Testis (tissue), 2 donors: Measurements from ENCODE around the gene VRK2.

Experiments used
- POLR2A ChIP-seq: fragments of 450-650 bp; IDR thresholded peaks from one replicate; pipeline ENCODE4 v1.6.1; 2017; ENCODE audit warnings: antibody characterized with exemption, mild to moderate bottlenecking, moderate library complexity
- TF ChIP-seq, protein P1 (sequence below), 3 experiments: fragments of 450-650 bp in 2 of 3; fragments of 200-600 bp in 1 of 3; sonication (generic) in 1 of 3; IDR thresholded peaks; one replicate each; pipeline ENCODE4 v1.5.1; 2016 to 2019; ENCODE audit warnings: antibody characterized with exemption in 3 of 3, mild to moderate bottlenecking in 2 of 3, moderate library complexity in 1 of 3

DNA sequence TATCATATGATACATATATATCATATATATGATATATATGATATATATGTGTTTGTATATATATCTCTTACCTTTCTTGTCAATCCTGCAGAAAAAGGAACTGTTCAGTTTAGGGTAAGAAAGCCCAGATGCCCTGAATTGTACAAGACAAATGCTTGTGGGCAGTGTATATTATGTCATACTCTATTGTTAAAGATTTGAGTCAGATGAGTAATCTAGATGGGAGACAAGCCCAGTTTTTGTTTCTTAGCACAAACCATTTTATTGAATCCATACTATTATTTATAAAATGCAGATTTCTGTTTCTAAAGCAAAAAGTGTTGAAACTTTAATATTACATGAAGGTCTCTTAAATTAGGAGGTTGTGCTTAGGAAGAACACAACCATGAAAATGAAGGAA lies 90.6 kb downstream of the VRK2 start:
- TF ChIP-seq, protein P1, sequence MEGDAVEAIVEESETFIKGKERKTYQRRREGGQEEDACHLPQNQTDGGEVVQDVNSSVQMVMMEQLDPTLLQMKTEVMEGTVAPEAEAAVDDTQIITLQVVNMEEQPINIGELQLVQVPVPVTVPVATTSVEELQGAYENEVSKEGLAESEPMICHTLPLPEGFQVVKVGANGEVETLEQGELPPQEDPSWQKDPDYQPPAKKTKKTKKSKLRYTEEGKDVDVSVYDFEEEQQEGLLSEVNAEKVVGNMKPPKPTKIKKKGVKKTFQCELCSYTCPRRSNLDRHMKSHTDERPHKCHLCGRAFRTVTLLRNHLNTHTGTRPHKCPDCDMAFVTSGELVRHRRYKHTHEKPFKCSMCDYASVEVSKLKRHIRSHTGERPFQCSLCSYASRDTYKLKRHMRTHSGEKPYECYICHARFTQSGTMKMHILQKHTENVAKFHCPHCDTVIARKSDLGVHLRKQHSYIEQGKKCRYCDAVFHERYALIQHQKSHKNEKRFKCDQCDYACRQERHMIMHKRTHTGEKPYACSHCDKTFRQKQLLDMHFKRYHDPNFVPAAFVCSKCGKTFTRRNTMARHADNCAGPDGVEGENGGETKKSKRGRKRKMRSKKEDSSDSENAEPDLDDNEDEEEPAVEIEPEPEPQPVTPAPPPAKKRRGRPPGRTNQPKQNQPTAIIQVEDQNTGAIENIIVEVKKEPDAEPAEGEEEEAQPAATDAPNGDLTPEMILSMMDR (IDR thresholded peaks at IDR 0.05): no peak
- no peak for TF ChIP-seq POLR2A
